Suprapubic skin (tissue), 4 donors: Measurements from ENCODE around the gene GRIP2.

ENCODE experiments used
- CTCF ChIP-seq, 2 donors: fragments of 200-600 bp in 1 of 2; fragments of 450-650 bp in 1 of 2; sonication (generic) in 1 of 2; IDR thresholded peaks; one replicate each; pipeline ENCODE4 v1.5.1; 2016 to 2019; ENCODE audit warnings: antibody characterized with exemption in 2 of 2, mild to moderate bottlenecking in 1 of 2, moderate library complexity in 1 of 2
- EP300 ChIP-seq: sonication (generic); formaldehyde crosslinking; IDR thresholded peaks from one replicate; pipeline ENCODE4 v1.6.1; 2017; ENCODE audit warnings: antibody characterized with exemption
- POLR2A ChIP-seq, 2 donors: fragments of 450-650 bp; IDR thresholded peaks; one replicate each; pipeline ENCODE4 v1.6.1; 2017; ENCODE audit warnings: antibody characterized with exemption in 2 of 2, mild to moderate bottlenecking in 2 of 2, moderate library complexity in 2 of 2
- POLR2AphosphoS5 ChIP-seq, 3 donors: sonication (generic); formaldehyde crosslinking; IDR thresholded peaks; one replicate each; pipeline ENCODE4 v1.6.1; 2017; ENCODE audit warnings: antibody characterized with exemption in 3 of 3

- TF ChIP-seq CTCF (IDR thresholded peaks at IDR 0.05) (no peak), POLR2AphosphoS5 (IDR thresholded peaks at IDR 0.05) (no peak), POLR2A (IDR thresholded peaks at IDR 0.05) (no peak), EP300 (no peak)
Observed at GRCh38 chr3:14550181-14550580, 10.0 kb upstream of the GRIP2 start.
